Sigmoid colon (tissue), 3 donors: ENCODE results near the gene GIMAP5.

ENCODE experiments used
- POLR2A ChIP-seq, 2 donors: fragments of 450-650 bp; IDR thresholded peaks; one replicate each; pipeline ENCODE4 v1.6.1; 2016; ENCODE audit warnings: antibody characterized with exemption in 2 of 2, mild to moderate bottlenecking in 2 of 2, moderate library complexity in 2 of 2
- TF ChIP-seq, protein P1 (sequence below), 4 experiments: fragments of 450-650 bp in 3 of 4; fragments of 200-600 bp in 1 of 4; IDR thresholded peaks; one replicate each; pipeline ENCODE4 v1.5.1; 2016 to 2019; ENCODE audit warnings: antibody characterized with exemption in 4 of 4, mild to moderate bottlenecking in 3 of 4, moderate library complexity in 2 of 4

GRCh38 chr7:150722431-150722931 is 14.7 kb upstream of the GIMAP5 start:
- TF ChIP-seq, protein P1, sequence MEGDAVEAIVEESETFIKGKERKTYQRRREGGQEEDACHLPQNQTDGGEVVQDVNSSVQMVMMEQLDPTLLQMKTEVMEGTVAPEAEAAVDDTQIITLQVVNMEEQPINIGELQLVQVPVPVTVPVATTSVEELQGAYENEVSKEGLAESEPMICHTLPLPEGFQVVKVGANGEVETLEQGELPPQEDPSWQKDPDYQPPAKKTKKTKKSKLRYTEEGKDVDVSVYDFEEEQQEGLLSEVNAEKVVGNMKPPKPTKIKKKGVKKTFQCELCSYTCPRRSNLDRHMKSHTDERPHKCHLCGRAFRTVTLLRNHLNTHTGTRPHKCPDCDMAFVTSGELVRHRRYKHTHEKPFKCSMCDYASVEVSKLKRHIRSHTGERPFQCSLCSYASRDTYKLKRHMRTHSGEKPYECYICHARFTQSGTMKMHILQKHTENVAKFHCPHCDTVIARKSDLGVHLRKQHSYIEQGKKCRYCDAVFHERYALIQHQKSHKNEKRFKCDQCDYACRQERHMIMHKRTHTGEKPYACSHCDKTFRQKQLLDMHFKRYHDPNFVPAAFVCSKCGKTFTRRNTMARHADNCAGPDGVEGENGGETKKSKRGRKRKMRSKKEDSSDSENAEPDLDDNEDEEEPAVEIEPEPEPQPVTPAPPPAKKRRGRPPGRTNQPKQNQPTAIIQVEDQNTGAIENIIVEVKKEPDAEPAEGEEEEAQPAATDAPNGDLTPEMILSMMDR (IDR thresholded peaks at IDR 0.05), result no peak
- TF ChIP-seq POLR2A (IDR thresholded peaks at IDR 0.05), result no peak
